Measurements from ENCODE around the gene MAN2A2. TPM values are rescaled to one million over a fixed set of nuclear protein-coding genes. Genes with fewer than 3 reads are reported as not detected.

The MAN2A2 gene
- total RNA-seq, 1 donor: 15.1 TPM

DNA sequence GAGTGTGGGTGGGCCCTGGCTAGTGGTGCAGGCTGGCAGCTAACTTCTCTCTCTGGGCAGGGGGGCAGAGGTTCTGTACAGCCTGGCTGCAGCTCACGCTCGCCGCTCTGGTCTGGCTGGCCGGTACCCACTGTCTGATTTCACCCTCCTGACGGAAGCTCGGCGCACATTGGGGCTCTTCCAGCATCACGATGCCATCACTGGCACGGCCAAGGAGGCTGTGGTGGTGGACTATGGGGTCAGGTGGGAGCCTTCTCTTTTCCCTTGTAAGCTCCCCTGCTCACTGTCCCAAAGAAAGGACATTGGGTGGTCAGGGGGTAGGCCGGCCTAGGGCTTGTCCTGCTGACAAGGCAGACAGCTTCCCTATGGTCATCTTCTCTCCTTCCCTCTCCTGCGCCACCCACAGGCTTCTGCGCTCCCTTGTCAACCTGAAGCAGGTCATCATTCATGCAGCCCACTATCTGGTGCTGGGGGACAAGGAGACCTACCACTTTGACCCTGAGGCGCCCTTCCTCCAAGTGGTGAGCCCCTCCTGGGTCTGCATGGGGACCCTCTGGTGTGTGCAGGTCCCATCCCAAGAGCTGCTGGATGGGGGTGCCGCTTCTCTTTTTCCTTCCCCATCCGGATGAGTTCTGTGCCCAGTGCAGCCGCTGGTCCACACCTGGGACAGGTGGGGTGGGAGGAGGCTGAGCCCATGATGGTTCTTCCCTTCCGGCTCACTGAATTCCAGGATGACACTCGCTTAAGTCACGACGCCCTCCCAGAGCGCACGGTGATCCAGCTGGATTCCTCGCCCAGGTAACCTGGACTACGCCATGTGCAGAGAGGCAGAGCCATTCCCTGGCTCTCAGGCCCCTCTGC is 7.6 kb downstream of the MAN2A2 start:
- H3K4me3 ChIP-seq (ENCODE audit: low read depth, low read length): no peak overlapping the region
- no peak for DNase-seq (ENCODE audit: low read depth)
- TF ChIP-seq, protein P1, sequence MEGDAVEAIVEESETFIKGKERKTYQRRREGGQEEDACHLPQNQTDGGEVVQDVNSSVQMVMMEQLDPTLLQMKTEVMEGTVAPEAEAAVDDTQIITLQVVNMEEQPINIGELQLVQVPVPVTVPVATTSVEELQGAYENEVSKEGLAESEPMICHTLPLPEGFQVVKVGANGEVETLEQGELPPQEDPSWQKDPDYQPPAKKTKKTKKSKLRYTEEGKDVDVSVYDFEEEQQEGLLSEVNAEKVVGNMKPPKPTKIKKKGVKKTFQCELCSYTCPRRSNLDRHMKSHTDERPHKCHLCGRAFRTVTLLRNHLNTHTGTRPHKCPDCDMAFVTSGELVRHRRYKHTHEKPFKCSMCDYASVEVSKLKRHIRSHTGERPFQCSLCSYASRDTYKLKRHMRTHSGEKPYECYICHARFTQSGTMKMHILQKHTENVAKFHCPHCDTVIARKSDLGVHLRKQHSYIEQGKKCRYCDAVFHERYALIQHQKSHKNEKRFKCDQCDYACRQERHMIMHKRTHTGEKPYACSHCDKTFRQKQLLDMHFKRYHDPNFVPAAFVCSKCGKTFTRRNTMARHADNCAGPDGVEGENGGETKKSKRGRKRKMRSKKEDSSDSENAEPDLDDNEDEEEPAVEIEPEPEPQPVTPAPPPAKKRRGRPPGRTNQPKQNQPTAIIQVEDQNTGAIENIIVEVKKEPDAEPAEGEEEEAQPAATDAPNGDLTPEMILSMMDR (IDR thresholded peaks at IDR 0.05; ENCODE audit: insufficient read depth, low read depth, low read length): no peak

DNA sequence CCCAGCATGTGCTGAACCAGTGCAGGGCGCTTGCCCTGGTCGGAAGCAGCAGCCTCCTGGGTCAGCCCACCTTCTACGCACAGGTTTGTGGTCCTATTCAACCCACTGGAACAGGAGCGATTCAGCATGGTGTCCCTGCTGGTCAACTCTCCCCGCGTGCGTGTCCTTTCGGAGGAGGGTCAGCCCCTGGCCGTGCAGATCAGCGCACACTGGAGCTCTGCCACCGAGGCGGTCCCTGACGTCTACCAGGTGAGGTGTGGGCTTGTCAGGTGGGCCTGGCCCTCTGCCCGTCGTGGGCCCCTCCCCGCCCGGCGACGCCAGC is 8.2 kb downstream of the MAN2A2 start:
- TF ChIP-seq, protein P1 (IDR thresholded peaks at IDR 0.05; ENCODE audit: insufficient read depth, low read depth, low read length): no peak
- DNase-seq (ENCODE audit: low read depth): no peak

DNA sequence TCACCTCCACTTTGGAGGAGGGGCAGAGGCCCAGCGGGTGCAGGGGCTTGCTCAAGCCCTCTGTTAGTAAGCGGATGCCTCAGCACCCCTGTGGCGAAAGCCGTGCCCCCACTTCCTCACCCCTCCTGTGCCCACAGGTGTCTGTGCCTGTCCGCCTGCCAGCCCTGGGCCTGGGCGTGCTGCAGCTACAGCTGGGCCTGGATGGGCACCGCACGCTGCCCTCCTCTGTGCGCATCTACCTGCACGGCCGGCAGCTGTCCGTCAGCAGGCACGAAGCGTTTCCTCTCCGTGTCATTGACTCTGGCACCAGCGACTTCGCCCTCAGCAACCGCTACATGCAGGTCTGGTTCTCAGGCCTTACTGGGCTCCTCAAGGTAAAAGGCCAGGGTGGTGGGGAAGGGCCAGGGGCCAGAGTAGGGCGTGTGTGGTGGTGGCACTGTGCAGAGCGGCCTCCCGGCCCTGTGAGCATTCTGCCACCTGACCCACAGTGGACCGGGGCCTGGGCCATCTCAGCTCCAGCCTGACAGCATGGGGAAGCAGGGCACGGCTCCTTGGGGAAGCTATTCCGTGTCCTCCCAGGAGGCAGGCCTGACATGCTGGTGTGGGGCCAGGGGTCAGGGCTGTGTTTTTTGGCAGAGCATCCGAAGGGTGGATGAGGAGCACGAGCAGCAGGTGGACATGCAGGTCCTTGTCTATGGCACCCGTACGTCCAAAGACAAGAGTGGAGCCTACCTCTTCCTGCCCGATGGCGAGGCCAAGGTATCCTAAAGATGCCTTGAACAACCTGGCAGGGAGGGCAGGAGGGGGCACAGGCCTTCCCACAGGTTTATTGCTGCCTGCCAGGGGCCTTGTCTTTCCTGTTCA is 9.0 kb downstream of the MAN2A2 start:
- TF ChIP-seq, protein P1 (IDR thresholded peaks at IDR 0.05; ENCODE audit: insufficient read depth, low read depth, low read length): no peak
- DNase-seq (ENCODE audit: low read depth): no peak
- H3K4me3 ChIP-seq (ENCODE audit: low read depth, low read length): no peak overlapping the region

More for the DNA sequence above, 8.2 kb downstream of the MAN2A2 start:
- H3K4me3 ChIP-seq (ENCODE audit: low read depth, low read length): no peak overlapping the region

DNA sequence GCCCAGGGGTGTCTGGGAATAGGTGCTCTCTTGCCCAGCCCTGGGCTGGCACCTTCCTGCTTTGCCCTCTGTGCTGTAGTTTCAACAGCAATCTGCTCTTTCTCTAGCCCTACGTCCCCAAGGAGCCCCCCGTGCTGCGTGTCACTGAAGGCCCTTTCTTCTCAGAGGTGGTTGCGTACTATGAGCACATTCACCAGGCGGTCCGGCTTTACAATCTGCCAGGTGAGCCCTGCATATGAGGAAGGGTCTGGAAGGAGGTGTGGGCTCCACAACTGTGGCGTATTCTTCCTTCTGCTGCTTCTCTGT is 9.6 kb downstream of the MAN2A2 start:
- TF ChIP-seq, protein P1 (IDR thresholded peaks at IDR 0.05; ENCODE audit: insufficient read depth, low read depth, low read length): no peak
- H3K4me3 ChIP-seq (ENCODE audit: low read depth, low read length): no peak overlapping the region
- no peak for DNase-seq (ENCODE audit: low read depth)

DNA sequence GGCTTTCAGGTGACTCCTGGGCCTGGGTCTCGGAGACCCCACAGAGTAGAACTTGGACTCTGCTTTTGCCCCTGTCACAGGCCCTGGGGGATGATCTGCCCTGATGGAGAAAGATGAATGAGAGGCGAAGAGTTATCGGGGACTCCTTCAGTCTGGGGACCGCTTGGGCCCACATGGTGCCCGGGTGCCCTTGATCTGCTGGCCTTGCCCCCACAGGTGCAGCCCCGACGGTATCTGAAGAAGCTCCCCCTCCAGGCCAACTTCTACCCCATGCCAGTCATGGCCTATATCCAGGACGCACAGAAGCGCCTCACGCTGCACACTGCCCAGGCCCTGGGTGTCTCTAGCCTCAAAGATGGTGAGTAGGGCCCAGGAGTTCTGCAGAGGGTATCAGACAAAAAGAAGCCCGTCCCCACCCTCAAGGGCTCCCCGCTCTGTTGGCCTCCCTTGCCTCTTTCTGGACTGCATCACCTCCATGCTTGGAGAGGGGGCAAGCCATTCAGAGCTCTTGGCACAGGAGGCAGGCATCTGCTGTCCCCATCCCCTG is 10.4 kb downstream of the MAN2A2 start:
- no peak overlapping the region for H3K4me3 ChIP-seq (ENCODE audit: low read depth, low read length)
- TF ChIP-seq, protein P1 (IDR thresholded peaks at IDR 0.05; ENCODE audit: insufficient read depth, low read depth, low read length): no peak
- no peak for DNase-seq (ENCODE audit: low read depth)

DNA sequence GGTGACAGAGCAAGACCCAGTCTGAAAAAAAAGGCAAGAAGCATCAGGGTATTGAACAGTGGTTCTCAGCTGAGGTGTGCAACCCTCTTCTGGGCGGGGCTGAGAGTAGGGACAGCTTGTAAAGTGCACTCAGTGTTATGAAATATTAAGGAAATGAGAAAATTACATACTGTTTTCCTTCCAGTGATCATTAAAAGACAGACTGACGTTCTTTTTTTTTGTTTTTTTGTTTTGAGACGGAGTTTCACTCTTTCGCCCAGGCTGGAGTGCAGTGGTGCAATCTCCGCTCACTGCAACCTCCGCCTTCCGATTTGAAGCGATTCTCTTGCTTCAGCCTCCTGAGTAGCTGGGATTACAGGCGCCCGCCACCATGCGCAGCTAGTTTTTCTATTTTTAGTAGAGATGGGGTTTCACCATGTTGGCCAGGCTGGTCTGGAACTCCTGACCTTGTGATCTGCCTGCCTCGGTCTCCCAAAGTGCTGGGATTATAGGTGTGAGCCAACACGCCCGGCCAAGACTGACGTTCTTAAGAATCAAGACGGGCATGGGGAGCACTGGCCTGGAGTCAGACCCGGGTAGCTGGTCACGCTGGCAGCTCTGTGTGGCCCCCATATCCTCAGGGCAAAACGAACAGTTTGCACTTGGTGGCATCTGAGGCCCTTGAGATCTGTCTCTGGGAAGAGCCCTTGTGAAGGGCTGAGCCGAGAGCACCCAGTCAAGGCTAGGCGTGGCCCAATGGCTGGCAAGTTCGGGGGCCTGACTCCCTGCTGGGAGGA is 11.4 kb downstream of the MAN2A2 start:
- DNase-seq (ENCODE audit: low read depth): no peak
- H3K4me3 ChIP-seq (ENCODE audit: low read depth, low read length): no peak overlapping the region
- TF ChIP-seq, protein P1 (IDR thresholded peaks at IDR 0.05; ENCODE audit: insufficient read depth, low read depth, low read length): no peak

Measured in fibroblast of villous mesenchyme (primary cell).